MM.1S (cell line): Measurements from ENCODE around the gene PCBP4.

Source experiments
- DNase-seq: peaks from one replicate; pipeline ENCODE4 v3.0.0-alpha.2; 2015
- H2AFZ ChIP-seq: fragments of 300-600 bp; sonication (generic); 2 replicates; pipeline ENCODE4 v1.6.0; 2016; ENCODE audit warnings: antibody characterized with exemption, low read length
- H3F3A ChIP-seq: fragments of 300-600 bp; sonication (generic); 2 replicates; pipeline ENCODE4 v1.6.1; 2016; ENCODE audit warnings: mild to moderate bottlenecking, antibody characterized with exemption, low read length, moderate library complexity, mixed read lengths; ENCODE audit not compliant: insufficient read depth
- H3K27ac ChIP-seq: fragments of 300-600 bp; sonication (generic); 2 replicates; pipeline ENCODE4 v1.5.1; 2016; ENCODE audit warnings: mild to moderate bottlenecking, low read length
- H3K27me3 ChIP-seq: fragments of 300-600 bp; sonication (generic); replicated peaks from 2 replicates; pipeline ENCODE4 v1.6.0; 2016; ENCODE audit warnings: low read length; ENCODE audit not compliant: insufficient read depth
- H3K36me3 ChIP-seq: fragments of 300-600 bp; sonication (generic); replicated peaks from 2 replicates; pipeline ENCODE4 v1.6.1; 2016; ENCODE audit warnings: mild to moderate bottlenecking, low read length, mixed read lengths; ENCODE audit not compliant: insufficient read depth
- H3K4me1 ChIP-seq: fragments of 300-600 bp; sonication (generic); 2 replicates; pipeline ENCODE4 v1.6.1; 2016; ENCODE audit warnings: low read length, mixed read lengths
- H3K4me2 ChIP-seq: fragments of 300-600 bp; sonication (generic); 2 replicates; pipeline ENCODE4 v1.6.0; 2016; ENCODE audit warnings: low read depth, low read length
- H3K4me3 ChIP-seq: fragments of 300-600 bp; sonication (generic); 2 replicates; pipeline ENCODE4 v1.5.1; 2016; ENCODE audit warnings: low read length, mixed read lengths
- H3K79me2 ChIP-seq: fragments of 300-600 bp; sonication (generic); 2 replicates; pipeline ENCODE4 v1.6.1; 2016; ENCODE audit warnings: mixed run types, low read length, mixed read lengths
- H3K9ac ChIP-seq: fragments of 300-600 bp; sonication (generic); 2 replicates; pipeline ENCODE4 v1.6.1; 2016; ENCODE audit warnings: low read length, mixed read lengths
- H3K9me2 ChIP-seq: fragments of 300-600 bp; sonication (generic); replicated peaks from 2 replicates; pipeline ENCODE4 v1.6.1; 2016; ENCODE audit warnings: mild to moderate bottlenecking, low read length, mixed read lengths; ENCODE audit not compliant: insufficient read depth
- H3K9me3 ChIP-seq: fragments of 300-600 bp; sonication (generic); replicated peaks from 2 replicates; pipeline ENCODE4 v1.6.1; 2016; ENCODE audit warnings: mild to moderate bottlenecking, low read length, mixed read lengths; ENCODE audit not compliant: insufficient read depth
- H4K20me1 ChIP-seq: fragments of 300-600 bp; sonication (generic); 2 replicates; pipeline ENCODE4 v1.6.1; 2016; ENCODE audit warnings: mild to moderate bottlenecking, low read length, moderate library complexity, mixed read lengths; ENCODE audit not compliant: insufficient read depth
- CTCF ChIP-seq: fragments of 300-600 bp; sonication (generic); IDR thresholded peaks from 2 replicates; pipeline ENCODE4 v1.5.1; 2016; ENCODE audit warnings: antibody characterized with exemption, low read length, mixed read lengths
- EZH2 ChIP-seq: fragments of 300-600 bp; sonication (generic); optimal IDR thresholded peaks from 2 replicates; pipeline ENCODE3; 2017; ENCODE audit warnings: low read depth, mild to moderate bottlenecking, antibody characterized with exemption, low read length, mixed read lengths
- EZH2phosphoT487 ChIP-seq: fragments of 300-600 bp; sonication (generic); IDR thresholded peaks from 2 replicates; pipeline ENCODE4 v1.6.1; 2018; ENCODE audit warnings: antibody characterized with exemption, low read length

Gene PCBP4

DNA sequence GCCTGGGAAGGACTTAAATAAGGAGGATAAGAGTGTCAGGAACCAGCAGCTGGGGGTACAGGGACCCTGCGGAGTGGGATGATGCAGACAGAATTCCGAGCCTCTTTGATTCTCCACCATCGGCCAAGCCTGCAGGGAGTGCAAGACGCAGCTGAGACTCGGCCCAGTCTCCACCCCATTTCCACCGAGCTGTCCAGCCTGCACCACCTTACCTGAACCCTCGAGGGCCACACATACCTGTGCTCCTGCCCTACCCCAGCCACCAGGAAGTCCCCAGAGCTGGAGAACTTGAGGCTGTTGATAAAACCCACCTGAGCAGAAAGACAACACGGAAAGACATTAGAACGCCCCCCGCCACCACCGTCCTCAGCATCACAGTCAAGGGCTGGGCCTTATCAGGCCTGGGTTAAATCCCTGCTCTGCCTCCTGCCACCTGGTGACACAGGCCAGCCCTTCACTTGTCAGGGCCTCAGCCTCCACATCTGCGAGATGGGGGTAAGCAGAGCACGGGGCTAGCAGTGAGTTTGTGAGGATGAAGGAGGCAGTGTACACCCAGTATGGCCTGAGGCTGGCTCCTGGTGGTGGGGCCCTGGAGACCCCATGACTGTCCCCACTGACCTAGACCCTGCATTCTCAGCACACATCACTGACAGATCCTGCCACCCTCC is 33.6 kb downstream of the PCBP4 start:
- TF ChIP-seq EZH2 (no peak), EZH2phosphoT487 (no peak), CTCF (no peak)
- H3F3A ChIP-seq, result no peaks in the 10 kb centered on the region
- H3K9me3 ChIP-seq, result no peaks in the 10 kb centered on the region
- no peaks in the 10 kb centered on the region for H3K27me3 ChIP-seq
- H4K20me1 ChIP-seq, result no peaks in the 10 kb centered on the region
- no peak overlapping the region for H3K9ac ChIP-seq
- no peaks in the 10 kb centered on the region for H3K9me2 ChIP-seq
- H2AFZ ChIP-seq, result no peak overlapping the region
- no peaks in the 10 kb centered on the region for H3K4me1 ChIP-seq
- no peak overlapping the region for H3K27ac ChIP-seq
- H3K36me3 ChIP-seq, result peaks cover 5% of the 10 kb centered on the region; the same call in 1 of the 2 replicates
- H3K79me2 ChIP-seq, result peaks cover 13% of the 10 kb centered on the region
- no peak overlapping the region for H3K4me3 ChIP-seq
- no peak for DNase-seq
- no peak overlapping the region for H3K4me2 ChIP-seq

DNA sequence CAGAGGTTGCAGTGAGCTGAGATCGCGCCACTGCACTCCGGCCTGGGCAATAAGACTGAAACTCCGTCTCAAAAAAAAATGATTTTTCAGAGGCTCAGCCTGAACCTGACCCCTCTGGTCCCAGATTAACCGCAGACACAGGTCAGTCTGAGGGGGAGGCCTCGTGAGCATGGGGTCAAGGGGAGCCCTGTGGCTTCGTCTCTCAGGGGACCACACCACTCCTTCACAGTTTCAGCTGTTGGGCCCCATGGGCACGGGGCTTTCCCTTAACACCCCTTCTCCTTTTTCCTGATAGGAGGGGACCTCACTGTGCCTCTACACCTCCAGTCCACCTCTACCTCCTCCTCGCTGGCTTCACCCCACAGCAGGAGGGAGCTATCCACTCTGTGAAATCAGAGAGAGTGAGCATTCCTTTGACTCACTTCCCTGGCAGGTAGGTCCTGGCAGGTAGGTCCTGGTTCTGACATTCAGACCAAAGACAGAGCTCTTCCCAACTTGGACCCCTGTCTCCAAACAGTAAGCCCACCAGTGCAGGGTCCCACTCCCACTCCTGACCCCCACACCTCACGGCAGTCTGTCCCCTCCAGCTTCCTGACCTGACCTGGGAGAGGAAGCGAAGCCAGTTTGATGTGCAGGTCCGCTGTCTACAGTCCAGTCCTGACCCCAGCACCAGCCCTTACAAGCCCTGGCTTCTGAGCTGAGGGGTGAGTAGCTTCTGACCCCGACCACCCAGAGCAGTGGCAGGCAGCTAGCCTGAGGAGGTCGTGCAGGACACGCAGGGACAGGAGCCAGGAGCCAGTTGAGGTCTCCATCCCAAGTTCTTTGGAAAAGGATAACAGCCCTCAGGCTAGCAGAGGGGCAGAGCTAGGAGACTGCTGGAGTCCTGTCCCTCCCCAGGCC is 34.5 kb downstream of the PCBP4 start:
- Histone ChIP-seq H2AFZ (no peak overlapping the region), H3K9me3 (no peaks in the 10 kb centered on the region), H3K27ac (no peak overlapping the region), H3K27me3 (no peaks in the 10 kb centered on the region), H3K36me3 (peaks cover 5% of the 10 kb centered on the region; the same call in 1 of the 2 replicates), H3K9me2 (no peaks in the 10 kb centered on the region), H4K20me1 (no peaks in the 10 kb centered on the region), H3K4me3 (no peak overlapping the region), H3K79me2 (peaks cover 4% of the 10 kb centered on the region; the same call in 1 of the 2 replicates), H3K4me1 (no peaks in the 10 kb centered on the region), H3K9ac (no peak overlapping the region), H3K4me2 (no peak overlapping the region), H3F3A (no peaks in the 10 kb centered on the region)
- no peak for TF ChIP-seq CTCF
- TF ChIP-seq EZH2, result no peak
- TF ChIP-seq EZH2phosphoT487, result no peak
- DNase-seq, result no peak

GRCh38 chr3:51931756-51932155 is 35.5 kb downstream of the PCBP4 start:
- TF ChIP-seq EZH2phosphoT487 (no peak), CTCF (no peak), EZH2 (no peak)
- Histone ChIP-seq H3K27ac (no peak overlapping the region), H3K4me3 (no peak overlapping the region), H2AFZ (no peak overlapping the region), H3K9me3 (no peaks in the 10 kb centered on the region), H3K4me1 (no peaks in the 10 kb centered on the region), H3K9ac (no peak overlapping the region), H4K20me1 (no peaks in the 10 kb centered on the region), H3K9me2 (no peaks in the 10 kb centered on the region), H3K79me2 (no peaks in the 10 kb centered on the region), H3K4me2 (no peak overlapping the region), H3F3A (no peaks in the 10 kb centered on the region), H3K36me3 (peaks cover 5% of the 10 kb centered on the region; the same call in 1 of the 2 replicates), H3K27me3 (no peaks in the 10 kb centered on the region)
- DNase-seq, result no peak
